HG03575 (cell line): ENCODE results near the gene CHCHD3.

Experiments used
- ATAC-seq: cut with Tn5 transposase; IDR thresholded peaks from one replicate; pipeline ENCODE4 v1.9.1; 2021; ENCODE audit not compliant: unreplicated experiment, insufficient number of reproducible peaks, low FRiP score; ENCODE audit errors: extremely low read depth

CHCHD3 gene

DNA sequence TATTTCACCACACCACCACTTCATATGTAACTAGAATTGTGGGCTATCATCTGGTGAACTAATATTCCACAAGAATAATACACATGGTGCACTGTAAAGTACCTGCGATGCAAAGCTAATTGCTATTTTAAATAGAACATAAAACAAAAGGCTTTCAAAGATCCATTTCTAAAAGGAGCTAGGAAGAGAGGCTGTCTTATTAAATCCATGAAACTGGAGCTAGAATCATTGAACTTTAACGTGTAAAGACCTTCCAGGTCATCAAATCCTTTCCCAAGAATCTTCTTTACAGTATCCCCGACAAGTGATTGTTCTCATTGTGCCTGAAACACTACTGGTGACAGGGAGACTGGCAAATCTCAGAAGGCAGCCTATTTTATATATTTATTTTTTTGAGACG lies 224.9 kb downstream of the CHCHD3 start:
- ATAC-seq, result no peak

DNA sequence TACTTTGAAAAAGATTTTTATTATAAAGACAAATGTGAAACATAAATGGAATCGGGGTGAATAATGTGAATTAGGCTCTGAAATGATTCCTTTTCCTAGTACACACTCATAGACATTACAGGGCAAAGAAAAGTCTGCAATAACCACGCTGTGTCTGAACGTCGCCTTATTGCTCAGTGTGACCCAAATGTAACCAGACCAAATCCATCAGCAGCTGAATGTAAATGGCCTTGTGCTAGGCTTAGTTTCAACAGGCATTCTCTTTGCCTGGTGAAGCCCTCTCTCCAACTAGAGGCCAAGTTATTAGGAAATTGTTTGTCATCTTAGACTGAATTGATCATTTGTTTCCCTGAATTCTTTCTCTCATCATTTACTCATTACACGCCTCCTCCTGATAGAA lies 225.5 kb downstream of the CHCHD3 start:
- ATAC-seq, result no peak

- ATAC-seq, result no peak
Observed at GRCh38 chr7:132855901-132856300, 226.0 kb downstream of the CHCHD3 start.

DNA sequence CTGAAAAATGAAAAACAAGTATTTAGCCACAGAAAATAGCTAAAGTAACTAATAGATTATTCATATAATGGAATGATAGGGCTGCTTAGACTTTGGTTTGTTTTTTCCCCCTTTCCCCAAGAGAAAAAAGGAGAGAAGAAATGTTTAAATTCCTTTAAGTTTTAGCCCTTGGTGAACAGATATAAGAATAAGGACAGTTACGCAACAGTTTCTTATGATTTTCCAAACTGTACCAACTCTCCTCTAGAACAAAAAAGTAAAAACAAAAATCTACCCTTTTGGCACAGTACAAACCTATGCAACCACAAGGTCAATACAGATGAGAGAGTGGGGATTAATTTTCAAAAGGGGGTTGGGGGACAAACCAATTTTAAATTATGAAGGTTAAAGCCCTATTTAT lies 227.7 kb downstream of the CHCHD3 start:
- ATAC-seq, result no peak

DNA sequence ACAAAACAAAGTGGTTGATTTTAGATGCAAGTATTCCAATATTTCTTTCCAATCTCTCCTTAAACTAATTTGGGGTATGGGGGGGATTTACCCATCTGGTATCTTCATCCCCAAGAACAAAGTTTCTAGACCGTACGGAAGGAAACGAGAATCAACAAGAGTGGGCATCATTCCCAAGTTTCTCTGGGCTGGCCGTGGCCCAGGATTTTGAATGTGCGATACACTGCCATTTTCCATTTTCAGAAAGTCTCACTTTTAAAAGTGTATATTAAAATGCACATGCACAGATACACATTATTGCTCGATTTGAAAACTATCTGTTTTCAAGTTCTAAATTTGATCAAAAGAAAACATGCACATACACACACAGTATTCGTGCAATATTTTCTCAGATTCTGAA lies 234.5 kb downstream of the CHCHD3 start:
- ATAC-seq, result no peak

GRCh38 chr7:132846086-132846485 lies 235.8 kb downstream of the CHCHD3 start:
- ATAC-seq, result no peak

DNA sequence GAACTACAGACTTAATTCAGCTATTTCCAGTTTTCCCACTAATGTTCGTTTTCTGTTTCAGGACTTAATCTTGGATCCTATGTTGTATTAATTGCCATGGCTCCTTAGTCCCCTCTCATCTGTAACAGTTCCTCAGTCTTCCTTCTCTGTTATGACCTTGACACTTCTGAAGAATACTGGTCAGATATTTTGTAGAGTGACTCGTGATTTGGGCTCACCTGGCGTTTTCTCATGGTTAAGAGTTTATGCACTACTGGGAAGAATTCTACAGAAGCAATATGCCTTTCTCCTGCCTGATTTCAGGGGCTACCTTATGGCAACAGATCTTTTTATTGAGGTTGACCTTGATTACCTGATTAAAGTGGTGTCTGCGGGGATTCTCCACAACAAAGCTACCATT lies 239.4 kb downstream of the CHCHD3 start:
- no peak for ATAC-seq

DNA sequence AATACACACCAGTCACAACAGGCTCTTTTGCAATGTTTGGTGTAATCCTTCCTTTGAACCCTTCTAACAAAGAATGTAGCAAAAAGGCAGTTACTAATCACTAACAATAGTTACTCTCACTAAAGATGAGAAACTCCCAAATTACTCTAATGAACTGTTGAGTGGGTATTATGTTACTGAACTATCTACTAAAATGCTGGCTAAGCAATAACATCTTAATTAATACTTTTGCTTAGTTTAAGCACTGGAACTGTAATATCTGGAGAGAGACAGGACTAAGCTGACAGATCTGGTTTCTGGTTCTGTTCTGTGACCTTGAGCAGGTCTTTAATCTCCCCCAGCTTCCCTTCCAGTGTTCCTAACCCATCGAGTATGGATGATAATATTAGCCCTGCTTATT lies 241.7 kb downstream of the CHCHD3 start:
- ATAC-seq, result no peak

- ATAC-seq, result no peak
Observed at GRCh38 chr7:132838313-132838712, 243.6 kb downstream of the CHCHD3 start.

- no peak for ATAC-seq
Observed at GRCh38 chr7:132837529-132837928, 244.4 kb downstream of the CHCHD3 start.

DNA sequence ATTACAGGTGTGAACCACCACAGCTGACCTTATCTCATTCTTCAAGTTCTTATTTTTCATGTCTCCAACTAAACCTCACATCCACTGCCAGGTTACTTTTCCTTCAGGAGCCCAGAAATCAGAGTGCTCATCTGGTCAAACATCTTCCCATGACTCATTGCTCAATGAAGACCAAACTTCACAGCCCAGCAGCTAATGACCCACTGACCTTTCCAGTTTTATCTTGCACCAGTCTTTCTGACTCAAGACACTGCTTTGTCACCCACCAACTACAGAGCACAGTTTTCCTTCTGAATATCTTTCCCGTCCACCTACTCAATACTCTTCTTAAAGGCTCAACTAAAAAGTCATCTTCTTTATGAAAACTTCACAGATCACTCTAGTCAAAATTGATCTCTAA lies 245.1 kb downstream of the CHCHD3 start:
- no peak for ATAC-seq

GRCh38 chr7:132830941-132831340 lies 250.9 kb downstream of the CHCHD3 start:
- ATAC-seq, result no peak

- no peak for ATAC-seq
Observed at GRCh38 chr7:132828502-132828901, 253.4 kb downstream of the CHCHD3 start.

DNA sequence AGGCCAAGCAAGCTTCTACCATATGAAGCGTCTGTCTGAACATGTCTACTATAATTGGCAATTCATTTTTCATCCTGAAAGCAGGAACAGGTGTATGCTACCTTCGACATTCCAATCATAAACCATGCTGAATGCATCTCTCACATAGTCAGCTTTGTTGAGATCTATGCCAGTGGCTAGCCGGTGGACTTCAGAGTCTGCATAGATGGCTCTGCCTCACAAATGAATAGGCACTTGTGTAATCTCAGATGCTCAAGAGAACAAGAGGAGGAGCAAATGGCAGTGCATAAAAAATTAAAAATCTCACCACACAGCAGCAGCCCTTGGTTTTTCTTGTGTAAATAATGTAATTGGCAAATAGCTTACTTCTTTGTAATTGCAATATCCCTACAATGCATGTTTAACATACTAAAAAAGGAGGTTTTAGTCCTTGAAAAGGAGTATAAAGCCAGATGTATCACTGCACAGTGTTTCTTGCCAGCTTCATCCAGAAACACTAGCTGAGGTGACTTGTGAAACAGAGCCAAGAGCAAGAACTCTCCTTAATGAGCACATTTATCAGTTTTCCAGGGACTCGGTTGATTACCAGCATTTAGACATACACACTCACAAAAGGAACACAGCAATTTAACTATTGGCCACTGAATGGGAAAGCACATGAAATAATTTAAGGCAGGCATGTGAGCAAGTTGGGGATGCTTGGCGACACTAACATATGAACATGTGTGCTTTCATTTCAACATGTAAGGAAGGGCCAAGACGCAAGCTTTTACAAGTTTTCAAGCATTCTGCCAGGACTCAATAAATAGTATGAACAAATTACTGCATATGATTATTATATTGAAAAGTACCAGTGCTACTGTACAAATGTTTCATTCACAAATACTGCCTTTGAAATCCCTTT lies 255.7 kb downstream of the CHCHD3 start:
- ATAC-seq, result no peak

GRCh38 chr7:132825222-132825621 lies 256.7 kb downstream of the CHCHD3 start:
- no peak for ATAC-seq

GRCh38 chr7:132819648-132820047 lies 262.2 kb downstream of the CHCHD3 start:
- no peak for ATAC-seq

GRCh38 chr7:132817949-132818348 lies 263.9 kb downstream of the CHCHD3 start:
- no peak for ATAC-seq

DNA sequence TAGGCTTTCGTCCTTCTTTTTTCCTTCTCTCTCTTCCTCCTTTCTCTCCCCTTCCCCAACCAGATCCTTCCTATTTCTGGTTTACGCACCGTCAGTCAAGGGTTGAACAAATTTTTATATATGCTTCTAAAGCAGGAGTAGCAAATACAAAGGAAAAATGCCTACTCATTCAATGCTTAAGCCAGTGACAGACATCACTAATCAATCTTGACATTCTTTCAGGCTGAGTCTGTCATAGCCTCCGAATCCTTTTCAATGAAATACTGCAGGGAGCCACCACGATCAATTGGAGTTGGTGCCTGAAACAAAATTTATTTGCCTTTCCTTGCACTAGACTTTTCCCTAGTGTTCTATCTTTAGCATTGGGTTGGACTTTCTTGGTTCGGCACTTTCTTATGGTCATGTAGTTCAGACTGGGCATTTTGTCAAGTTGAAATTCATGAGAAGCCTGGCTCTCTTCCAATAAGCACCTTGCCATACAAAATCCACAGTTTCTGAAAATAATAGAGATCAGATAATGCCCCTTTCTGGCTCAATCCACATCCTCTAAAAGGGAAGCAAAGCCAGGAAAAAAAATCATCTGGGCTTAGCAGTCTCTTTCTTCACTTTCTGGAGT lies 266.1 kb downstream of the CHCHD3 start:
- no peak for ATAC-seq

DNA sequence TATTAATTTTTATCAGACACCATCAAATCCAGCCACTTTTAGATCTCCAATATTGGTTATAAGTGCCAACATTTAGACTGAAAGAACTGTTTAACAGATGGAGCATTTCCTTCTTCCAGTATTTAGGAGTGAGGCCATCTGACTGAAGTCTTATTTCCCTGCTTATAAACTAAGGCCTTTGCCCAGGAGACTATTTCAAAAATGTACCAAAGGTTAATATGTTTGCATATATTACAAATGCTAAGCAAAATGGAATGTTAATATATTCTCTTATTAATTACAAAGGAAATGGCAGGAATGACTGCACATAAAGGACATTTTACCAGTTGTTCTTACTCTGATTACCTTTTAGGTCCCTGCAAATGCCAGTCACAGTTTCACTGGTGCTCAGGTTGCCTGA lies 266.8 kb downstream of the CHCHD3 start:
- no peak for ATAC-seq

DNA sequence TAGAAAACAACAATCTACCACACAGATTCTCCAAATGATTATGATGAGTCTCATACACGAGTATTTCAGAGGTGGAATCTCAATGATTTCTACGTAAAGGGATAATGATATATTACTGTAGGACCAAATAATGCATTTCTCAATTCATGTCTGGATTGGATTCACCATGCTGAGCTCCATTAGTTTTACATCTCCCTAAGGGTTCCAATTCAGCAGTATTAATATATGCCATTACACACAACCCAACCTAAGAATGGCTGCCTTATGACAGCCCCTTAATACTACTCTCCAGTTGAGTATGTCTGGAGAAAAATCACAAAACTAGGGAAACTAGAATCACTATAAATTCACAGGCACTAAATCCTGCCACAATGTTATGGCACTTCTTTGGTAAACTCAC lies 271.3 kb downstream of the CHCHD3 start:
- no peak for ATAC-seq

DNA sequence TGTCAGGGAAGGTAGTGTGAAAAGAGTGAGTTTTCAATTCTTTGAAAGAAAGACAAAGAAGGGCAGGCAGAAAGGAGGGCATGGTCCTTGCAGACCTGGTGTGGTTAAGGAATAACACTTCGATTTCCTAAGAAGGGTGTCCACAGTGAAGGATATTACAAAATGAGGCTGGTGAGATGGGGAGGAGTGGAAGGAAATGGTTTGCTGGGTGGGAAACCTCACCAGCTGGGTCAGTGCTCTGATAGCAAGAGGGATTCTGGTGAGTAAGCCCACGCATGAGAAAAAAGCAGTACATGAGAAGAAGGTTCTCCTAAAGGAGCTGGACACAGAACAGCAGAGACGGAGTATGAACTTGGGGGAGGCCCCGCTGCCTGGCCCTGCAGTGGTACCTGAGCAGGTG lies 275.1 kb downstream of the CHCHD3 start:
- ATAC-seq, result no peak
